ENCODE data around the gene FAM117A. TPM values are rescaled to one million over a fixed set of nuclear protein-coding genes. Genes with fewer than 3 reads are reported as not detected.

FAM117A gene
- total and polyA plus RNA-seq, 10 of the 15 experiments (the other 5 are each of a cell fraction or from before 2014, with no cell fraction given): 2.1 to 29.6 (median 20.0) TPM

- TF ChIP-seq ELK1 (IDR thresholded peaks at IDR 0.05; ENCODE audit: low read depth, low read length) (no peak), DPF2 (IDR thresholded peaks at IDR 0.05) (peak; percentile 97), BACH1 (IDR thresholded peaks at IDR 0.05; ENCODE audit: borderline replicate concordance) (peak; percentile 57; the same call in 1 of the 2 replicates), RFX5 (IDR thresholded peaks at IDR 0.05; ENCODE audit: low read depth, low read length) (no peak), PAX5 (IDR thresholded peaks at IDR 0.05; ENCODE audit: borderline replicate concordance, low read depth, low read length) (no peak), NR2F1 (conservative IDR thresholded peaks at IDR 0.05) (peak; percentile 55; the same call in 1 of the 2 replicates), SMAD1 (IDR thresholded peaks at IDR 0.05; ENCODE audit: low read depth, partially characterized antibody) (no peak), SIN3A (IDR thresholded peaks at IDR 0.05; ENCODE audit: low read depth, low read length) (peak; percentile 41; the same call in 1 of the 2 replicates), CBX5 (IDR thresholded peaks at IDR 0.05; ENCODE audit: low read depth) (no peak; the same call in 1 of the 2 replicates), EGR1 (IDR thresholded peaks at IDR 0.05; ENCODE audit: borderline replicate concordance in 1 of 2, low read depth in 2 of 2, low read length in 2 of 2) (no peak), SMC3 (IDR thresholded peaks at IDR 0.05; ENCODE audit: borderline replicate concordance, low read length) (no peak), ASH2L (IDR thresholded peaks at IDR 0.05; ENCODE audit: borderline replicate concordance, low read depth) (no peak), WRNIP1 (IDR thresholded peaks at IDR 0.05; ENCODE audit: borderline replicate concordance, low read depth, low read length) (no peak), BCL3 (IDR thresholded peaks at IDR 0.05; ENCODE audit: borderline replicate concordance, insufficient read depth, low read depth, low read length, poor library complexity, severe bottlenecking) (no peak), EED (IDR thresholded peaks at IDR 0.05; ENCODE audit: low read depth) (peak; percentile 100), IKZF2 (IDR thresholded peaks at IDR 0.05) (peak; percentile 100), MXI1 (IDR thresholded peaks at IDR 0.05; ENCODE audit: low read depth, low read length) (peak; percentile 95; the same call in 1 of the 2 replicates), KDM1A (IDR thresholded peaks at IDR 0.05; ENCODE audit: borderline replicate concordance) (no peak), ZBTB4 (CRISPR knock-in tag; IDR thresholded peaks at IDR 0.05) (no peak)
- TF ChIP-seq, protein P1, sequence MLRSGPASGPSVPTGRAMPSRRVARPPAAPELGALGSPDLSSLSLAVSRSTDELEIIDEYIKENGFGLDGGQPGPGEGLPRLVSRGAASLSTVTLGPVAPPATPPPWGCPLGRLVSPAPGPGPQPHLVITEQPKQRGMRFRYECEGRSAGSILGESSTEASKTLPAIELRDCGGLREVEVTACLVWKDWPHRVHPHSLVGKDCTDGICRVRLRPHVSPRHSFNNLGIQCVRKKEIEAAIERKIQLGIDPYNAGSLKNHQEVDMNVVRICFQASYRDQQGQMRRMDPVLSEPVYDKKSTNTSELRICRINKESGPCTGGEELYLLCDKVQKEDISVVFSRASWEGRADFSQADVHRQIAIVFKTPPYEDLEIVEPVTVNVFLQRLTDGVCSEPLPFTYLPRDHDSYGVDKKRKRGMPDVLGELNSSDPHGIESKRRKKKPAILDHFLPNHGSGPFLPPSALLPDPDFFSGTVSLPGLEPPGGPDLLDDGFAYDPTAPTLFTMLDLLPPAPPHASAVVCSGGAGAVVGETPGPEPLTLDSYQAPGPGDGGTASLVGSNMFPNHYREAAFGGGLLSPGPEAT (IDR thresholded peaks at IDR 0.05; ENCODE audit: low read depth): peak; percentile 100
Observed at GRCh38 chr17:49676276-49676868, 87.6 kb downstream of the FAM117A start (continued).

Measured in GM12878 (cell line).